ENCODE data around the gene SLC5A6. TPM values are rescaled to one million over a fixed set of nuclear protein-coding genes. Genes with fewer than 3 reads are reported as not detected.

Gene SLC5A6
- polyA plus RNA-seq, 2 of the 4 experiments (the other 2 are of a cell fraction), result 82.7 to 86.7 TPM

- Histone ChIP-seq H3K4me2 (no peak overlapping the region), H3K27ac (no peak overlapping the region), H3K4me1 (0 out of 3 replicates have a peak, but pooled peaks cover 3% of the 10 kb centered on the region), H3K4me3 (no peak overlapping the region), H3K9me3 (no peaks in the 10 kb centered on the region)
- DNase-seq (ENCODE audit: low read depth in 1 of 2, low spot score in 1 of 2) (no peak), ATAC-seq (no peak), FAIRE-seq (no peak)
- TF ChIP-seq, protein P1, sequence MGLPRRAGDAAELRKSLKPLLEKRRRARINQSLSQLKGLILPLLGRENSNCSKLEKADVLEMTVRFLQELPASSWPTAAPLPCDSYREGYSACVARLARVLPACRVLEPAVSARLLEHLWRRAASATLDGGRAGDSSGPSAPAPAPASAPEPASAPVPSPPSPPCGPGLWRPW (IDR thresholded peaks at IDR 0.05), result no peak
- TF ChIP-seq MYC (IDR thresholded peaks at IDR 0.05; ENCODE audit: borderline replicate concordance, low read length) (no peak), CHD2 (IDR thresholded peaks at IDR 0.05; ENCODE audit: low read length, partially characterized antibody) (no peak), NFE2L2 (conservative IDR thresholded peaks at IDR 0.05; ENCODE audit: low read length) (no peak), ZNF302 (CRISPR knock-in tag; IDR thresholded peaks at IDR 0.05) (no peak), BHLHE40 (IDR thresholded peaks at IDR 0.05; ENCODE audit: low read depth, low read length) (no peak), SMC3 (IDR thresholded peaks at IDR 0.05) (no peak), RCOR1 (IDR thresholded peaks at IDR 0.05; ENCODE audit: low read depth, low read length) (no peak), NR3C1 (IDR thresholded peaks at IDR 0.05) (no peak)
- TF ChIP-seq, protein P2, sequence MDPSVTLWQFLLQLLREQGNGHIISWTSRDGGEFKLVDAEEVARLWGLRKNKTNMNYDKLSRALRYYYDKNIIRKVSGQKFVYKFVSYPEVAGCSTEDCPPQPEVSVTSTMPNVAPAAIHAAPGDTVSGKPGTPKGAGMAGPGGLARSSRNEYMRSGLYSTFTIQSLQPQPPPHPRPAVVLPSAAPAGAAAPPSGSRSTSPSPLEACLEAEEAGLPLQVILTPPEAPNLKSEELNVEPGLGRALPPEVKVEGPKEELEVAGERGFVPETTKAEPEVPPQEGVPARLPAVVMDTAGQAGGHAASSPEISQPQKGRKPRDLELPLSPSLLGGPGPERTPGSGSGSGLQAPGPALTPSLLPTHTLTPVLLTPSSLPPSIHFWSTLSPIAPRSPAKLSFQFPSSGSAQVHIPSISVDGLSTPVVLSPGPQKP (IDR thresholded peaks at IDR 0.05; ENCODE audit: low read depth, low read length), result no peak
- POLR2A ChIA-PET, result no interaction called here
- WGBS (ENCODE audit: missing lambda C conversion rate), result 80% methylated on average over 8 of the region's 8 CpGs
- CTCF ChIA-PET, result interaction anchor here (0.9 to 3.0 kb wide), 5 partner anchors 8 to 92 kb away, joined by 3 to 16 read pairs (median 4); no protein-coding TSS in a partner anchor
These were observed 22.1 kb downstream of the SLC5A6 start for GRCh38 chr2:27189989-27190388.

DNA sequence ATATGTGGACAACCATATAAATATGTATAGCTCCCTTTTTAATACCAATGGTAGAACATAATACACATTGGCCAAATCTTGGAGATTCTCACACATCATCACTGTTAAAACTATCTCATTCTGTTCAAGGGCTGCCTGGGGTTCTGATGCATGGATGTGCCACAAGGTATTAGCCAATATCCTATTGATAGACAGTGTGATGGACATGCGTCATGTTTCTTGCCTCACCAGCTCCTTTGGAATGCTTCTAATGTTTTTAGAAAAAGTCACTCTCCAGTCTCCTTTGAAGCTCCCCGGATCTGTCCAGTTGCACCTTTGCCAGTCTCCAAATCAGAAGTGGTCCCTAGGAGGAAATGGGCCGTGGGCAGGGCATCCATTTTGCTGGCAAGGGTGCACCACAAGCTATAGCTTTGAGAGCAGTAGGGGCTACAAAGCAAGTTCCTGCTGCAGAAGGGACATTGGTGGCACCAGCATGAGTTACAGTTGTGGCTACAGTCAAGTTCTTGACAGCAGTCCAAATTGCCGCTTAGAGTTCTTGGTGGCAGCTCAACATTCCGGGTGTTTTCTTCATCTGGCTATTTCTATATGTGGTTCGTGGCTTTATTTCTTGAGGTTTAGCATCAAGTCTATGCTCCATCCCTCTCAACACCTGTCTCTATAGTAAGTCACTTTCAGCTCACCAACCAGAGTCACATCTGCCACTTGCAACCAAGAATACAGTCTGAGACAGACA lies 25.3 kb downstream of the SLC5A6 start:
- no peak for FAIRE-seq
- WGBS (ENCODE audit: missing lambda C conversion rate), result 52% methylated on average over 6 of the region's 6 CpGs
- no peak for TF ChIP-seq ZFP36 (IDR thresholded peaks at IDR 0.05; ENCODE audit: borderline replicate concordance, partially characterized antibody)
- no peak for TF ChIP-seq CBX2 (IDR thresholded peaks at IDR 0.05; ENCODE audit: borderline replicate concordance, low read depth)
- no peak for TF ChIP-seq CBX8 (IDR thresholded peaks at IDR 0.05)
- TF ChIP-seq, protein P3, sequence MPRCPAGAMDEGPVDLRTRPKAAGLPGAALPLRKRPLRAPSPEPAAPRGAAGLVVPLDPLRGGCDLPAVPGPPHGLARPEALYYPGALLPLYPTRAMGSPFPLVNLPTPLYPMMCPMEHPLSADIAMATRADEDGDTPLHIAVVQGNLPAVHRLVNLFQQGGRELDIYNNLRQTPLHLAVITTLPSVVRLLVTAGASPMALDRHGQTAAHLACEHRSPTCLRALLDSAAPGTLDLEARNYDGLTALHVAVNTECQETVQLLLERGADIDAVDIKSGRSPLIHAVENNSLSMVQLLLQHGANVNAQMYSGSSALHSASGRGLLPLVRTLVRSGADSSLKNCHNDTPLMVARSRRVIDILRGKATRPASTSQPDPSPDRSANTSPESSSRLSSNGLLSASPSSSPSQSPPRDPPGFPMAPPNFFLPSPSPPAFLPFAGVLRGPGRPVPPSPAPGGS (IDR thresholded peaks at IDR 0.05), result no peak
- TF ChIP-seq REST (IDR thresholded peaks at IDR 0.05), result no peak
- TF ChIP-seq ESRRA (IDR thresholded peaks at IDR 0.05; ENCODE audit: borderline replicate concordance, low read length), result no peak
- no peak for TF ChIP-seq NR3C1 (IDR thresholded peaks at IDR 0.05)
- TF ChIP-seq GATA3 (IDR thresholded peaks at IDR 0.05; ENCODE audit: borderline replicate concordance), result no peak
- ATAC-seq, result no peak
- ChIA-PET CTCF (interaction anchor here (0.5 to 5.1 kb wide), 10 partner anchors 11 to 441 kb away, joined by 3 to 34 read pairs (median 4); no protein-coding TSS in a partner anchor), POLR2A (interaction anchor here (1.0 kb wide), 1 partner anchor 25 kb away, joined by 4 read pairs; the partner anchor contains the start of genes ATRAID and SLC5A6)
- H3K4me2 ChIP-seq, result no peak overlapping the region
- H3K9me3 ChIP-seq, result no peaks in the 10 kb centered on the region
- DNase-seq (ENCODE audit: low read depth in 1 of 2, low spot score in 1 of 2), result no peak
- H3K4me1 ChIP-seq, result no peaks in the 10 kb centered on the region
- H3K4me3 ChIP-seq, result no peak overlapping the region
- no peak overlapping the region for H3K27ac ChIP-seq
